ENCODE data around the gene GDAP2. TPM values are rescaled to one million over a fixed set of nuclear protein-coding genes. Genes with fewer than 3 reads are reported as not detected.
A peak's percentile ranks its signal among the peaks of the same experiment; 100 is the strongest.

The GDAP2 gene
- total and polyA plus RNA-seq, 2 donors (not counting 1 experiment from before 2014, with no cell fraction given) = 6.8 to 36.7 TPM

DNA sequence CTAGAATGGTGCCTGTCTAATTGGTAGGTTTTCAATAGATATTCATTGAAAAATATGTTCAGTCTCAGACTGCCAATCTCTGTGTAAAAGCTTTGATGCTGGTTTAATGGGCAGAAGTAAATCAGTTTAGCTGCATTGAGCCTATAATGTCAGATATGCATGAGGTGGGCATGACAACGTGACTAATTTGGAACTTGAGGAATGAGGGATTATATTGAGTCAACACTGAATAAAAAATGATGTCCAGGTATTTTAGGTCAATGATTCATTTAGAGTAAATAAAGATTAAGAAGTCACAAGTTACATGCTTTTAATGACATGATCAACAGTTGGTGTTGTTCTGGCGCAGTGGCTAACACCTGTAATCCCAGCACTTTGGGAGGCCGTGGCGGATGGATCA, 3.2 kb upstream of the GDAP2 start:
- ChIA-PET POLR2A (no interaction called here), CTCF (interaction anchor here (1.4 kb wide), 1 partner anchor 10 kb away, joined by 4 read pairs; no protein-coding TSS in a partner anchor)
- no peak overlapping the region for H2AFZ ChIP-seq (ENCODE audit: insufficient read depth, low read depth, low read length, poor library complexity, severe bottlenecking)
- Mint-ChIP-seq H3K4me3 (no peak overlapping the region), H3K9me3 (ENCODE audit: insufficient read depth) (no peaks in the 10 kb centered on the region), H3K27me3 (no peaks in the 10 kb centered on the region), H3K4me1 (peaks cover 43% of the 10 kb centered on the region), H3K27ac (no peak overlapping the region)
- intact Hi-C loops (cut with micrococcal nuclease) = no loop called here
- no peak overlapping the region for H3K9ac ChIP-seq (ENCODE audit: low read length)
- no peak for ATAC-seq (ENCODE audit: low read depth)
- 100% methylated on average over 1 of the region's 4 CpGs for WGBS (ENCODE audit: insufficient coverage)
- no peak overlapping the region for H3K4me3 ChIP-seq (ENCODE audit: control extremely low read depth in 1 of 5, extremely low read depth in 1 of 5, insufficient read depth in 1 of 5, low read depth in 2 of 5, low read length in 4 of 5)
- H3K79me2 ChIP-seq (ENCODE audit: control insufficient read depth, insufficient read depth, low read length) = peaks cover 62% of the 10 kb centered on the region
- peaks cover 14% of the 10 kb centered on the region for H4K20me1 ChIP-seq (ENCODE audit: control insufficient read depth, insufficient read depth, low read length, poor library complexity, severe bottlenecking)
- H3K4me1 ChIP-seq (ENCODE audit: control insufficient read depth in 2 of 2, insufficient read depth in 2 of 2, low read length in 2 of 2) = peaks cover 22 to 23% of the 10 kb centered on the region in 2 donors
- no peaks in the 10 kb centered on the region for H3K9me3 ChIP-seq (ENCODE audit: control extremely low read depth in 1 of 3, control insufficient read depth in 2 of 3, insufficient read depth in 1 of 3, low read length in 2 of 3)
- no peak overlapping the region for H3K4me2 ChIP-seq (replicated peaks; ENCODE audit: low read depth, low read length, poor library complexity, severe bottlenecking)
- H3K27ac ChIP-seq (ENCODE audit: low read length in 2 of 2) = no peak overlapping the region
- no peak for DNase-seq
- peaks cover 7 to 19% of the 10 kb centered on the region in 2 experiments for H3K36me3 ChIP-seq (replicated peaks in 1 of 2; ENCODE audit: control extremely low read depth in 1 of 2, control insufficient read depth in 1 of 2, extremely low read depth in 1 of 2, insufficient read depth in 2 of 2, low read length in 1 of 2)
- no peak for TF ChIP-seq EZH2 (IDR thresholded peaks at IDR 0.05; ENCODE audit: borderline replicate concordance, insufficient read depth, low read depth, low read length, poor library complexity, severe bottlenecking)
- TF ChIP-seq, protein P1, sequence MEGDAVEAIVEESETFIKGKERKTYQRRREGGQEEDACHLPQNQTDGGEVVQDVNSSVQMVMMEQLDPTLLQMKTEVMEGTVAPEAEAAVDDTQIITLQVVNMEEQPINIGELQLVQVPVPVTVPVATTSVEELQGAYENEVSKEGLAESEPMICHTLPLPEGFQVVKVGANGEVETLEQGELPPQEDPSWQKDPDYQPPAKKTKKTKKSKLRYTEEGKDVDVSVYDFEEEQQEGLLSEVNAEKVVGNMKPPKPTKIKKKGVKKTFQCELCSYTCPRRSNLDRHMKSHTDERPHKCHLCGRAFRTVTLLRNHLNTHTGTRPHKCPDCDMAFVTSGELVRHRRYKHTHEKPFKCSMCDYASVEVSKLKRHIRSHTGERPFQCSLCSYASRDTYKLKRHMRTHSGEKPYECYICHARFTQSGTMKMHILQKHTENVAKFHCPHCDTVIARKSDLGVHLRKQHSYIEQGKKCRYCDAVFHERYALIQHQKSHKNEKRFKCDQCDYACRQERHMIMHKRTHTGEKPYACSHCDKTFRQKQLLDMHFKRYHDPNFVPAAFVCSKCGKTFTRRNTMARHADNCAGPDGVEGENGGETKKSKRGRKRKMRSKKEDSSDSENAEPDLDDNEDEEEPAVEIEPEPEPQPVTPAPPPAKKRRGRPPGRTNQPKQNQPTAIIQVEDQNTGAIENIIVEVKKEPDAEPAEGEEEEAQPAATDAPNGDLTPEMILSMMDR (IDR thresholded peaks at IDR 0.05) = no peak
- H3K27me3 ChIP-seq (replicated peaks in 1 of 4; ENCODE audit: control extremely low read depth in 1 of 4, control insufficient read depth in 3 of 4, insufficient read depth in 4 of 4, low read length in 3 of 4) = no peaks in the 10 kb centered on the region

DNA sequence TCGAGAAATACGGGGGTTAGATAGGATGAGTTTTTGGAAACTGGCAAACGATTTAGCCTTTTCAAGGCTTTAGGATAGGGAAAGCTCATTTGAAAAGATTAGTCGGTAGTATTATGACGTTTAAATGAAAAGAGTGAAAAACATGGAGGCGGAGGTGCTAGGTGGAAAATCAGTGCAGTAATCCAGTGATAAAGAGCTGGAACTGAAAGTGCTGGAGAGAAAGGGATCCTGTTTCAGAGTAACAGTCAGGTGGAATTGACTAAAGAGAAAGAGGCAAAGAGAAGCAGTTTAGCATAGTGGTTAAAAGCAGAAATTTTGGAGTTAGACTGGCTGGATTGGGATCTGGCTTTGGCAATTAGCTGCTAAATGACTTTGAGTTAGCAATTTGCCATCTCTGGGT, 1.1 kb upstream of the GDAP2 start:
- H2AFZ ChIP-seq (ENCODE audit: insufficient read depth, low read depth, low read length, poor library complexity, severe bottlenecking) = peak overlapping the region; percentile 83
- no peaks in the 10 kb centered on the region for H3K27me3 ChIP-seq (replicated peaks in 1 of 4; ENCODE audit: control extremely low read depth in 1 of 4, control insufficient read depth in 3 of 4, insufficient read depth in 4 of 4, low read length in 3 of 4)
- Mint-ChIP-seq H3K27ac (peak overlapping the region; percentile 92), H3K27me3 (no peaks in the 10 kb centered on the region), H3K9me3 (ENCODE audit: insufficient read depth) (no peaks in the 10 kb centered on the region), H3K4me3 (peak overlapping the region; percentile 99), H3K4me1 (peaks cover 59% of the 10 kb centered on the region)
- H3K79me2 ChIP-seq (ENCODE audit: control insufficient read depth, insufficient read depth, low read length) = peaks cover 82% of the 10 kb centered on the region
- peaks cover 5 to 8% of the 10 kb centered on the region in 2 experiments for H3K36me3 ChIP-seq (replicated peaks in 1 of 2; ENCODE audit: control extremely low read depth in 1 of 2, control insufficient read depth in 1 of 2, extremely low read depth in 1 of 2, insufficient read depth in 2 of 2, low read length in 1 of 2)
- peaks cover 20% of the 10 kb centered on the region for H4K20me1 ChIP-seq (ENCODE audit: control insufficient read depth, insufficient read depth, low read length, poor library complexity, severe bottlenecking)
- WGBS (ENCODE audit: insufficient coverage) = 5% methylated on average over 6 of the region's 6 CpGs
- ChIA-PET CTCF (no interaction called here), POLR2A (interaction anchor here (0.6 kb wide), 1 partner anchor 265 kb away, joined by 3 read pairs; no protein-coding TSS in a partner anchor)
- H3K4me2 ChIP-seq (replicated peaks; ENCODE audit: low read depth, low read length, poor library complexity, severe bottlenecking) = peak overlapping the region; percentile 82
- intact Hi-C loops (cut with micrococcal nuclease) = no loop called here
- H3K9me3 ChIP-seq (ENCODE audit: control extremely low read depth in 1 of 3, control insufficient read depth in 2 of 3, insufficient read depth in 1 of 3, low read length in 2 of 3) = no peaks in the 10 kb centered on the region
- H3K4me3 ChIP-seq (ENCODE audit: control extremely low read depth in 1 of 5, extremely low read depth in 1 of 5, insufficient read depth in 1 of 5, low read depth in 2 of 5, low read length in 4 of 5) = peak overlapping the region; percentile 82 to 91 (median 86)
- no peak for TF ChIP-seq EZH2 (IDR thresholded peaks at IDR 0.05; ENCODE audit: borderline replicate concordance, insufficient read depth, low read depth, low read length, poor library complexity, severe bottlenecking)
- TF ChIP-seq, protein P1 (IDR thresholded peaks at IDR 0.05) = no peak
- ATAC-seq (ENCODE audit: low read depth) = no peak
- H3K9ac ChIP-seq (ENCODE audit: low read length) = peak overlapping the region; percentile 79
- peaks cover 24 to 31% of the 10 kb centered on the region in 2 donors for H3K4me1 ChIP-seq (ENCODE audit: control insufficient read depth in 2 of 2, insufficient read depth in 2 of 2, low read length in 2 of 2)
- peak overlapping the region in 1 of 2 donors; percentile 91 for H3K27ac ChIP-seq (ENCODE audit: low read length in 2 of 2)
- peak; percentile 8 for DNase-seq

Data from B cell (primary cell).